Heart left ventricle (tissue), 16 donors: ENCODE measurements around the gene EPHB1. TPM values are rescaled to one million over a fixed set of nuclear protein-coding genes. Genes with fewer than 3 reads are reported as not detected.
A peak's percentile ranks its signal among the peaks of the same experiment; 100 is the strongest.

ENCODE experiments used
- ATAC-seq, 4 donors: fragments of 200-7000 bp; cut with Tn5 transposase; one replicate each; pipeline ENCODE4 v1.9.1; 2020 to 2022; ENCODE audit warnings: moderate library complexity in 4 of 4, mild to moderate bottlenecking in 3 of 4, moderate number of reproducible peaks in 1 of 4
- DNase-seq, 5 donors: peaks; one replicate each; pipeline ENCODE4 v3.0.0-alpha.2; 2020
- H3K27ac ChIP-seq, 12 donors: fragments of 200-600 bp; sonication (generic) in 4 of 12; one replicate each; pipeline versions ENCODE4 v1.5.0 to v1.8.0; 2016 to 2022; ENCODE audit warnings: mild to moderate bottlenecking in 2 of 12
- H3K27me3 ChIP-seq, 9 donors: fragments of 200-600 bp; sonication (generic) in 2 of 9; one replicate each; pipeline versions ENCODE4 v1.5.1 to v1.8.0; 2016 to 2022; ENCODE audit warnings: mild to moderate bottlenecking in 3 of 9
- H3K36me3 ChIP-seq, 9 donors: fragments of 200-600 bp; sonication (generic) in 2 of 9; one replicate each; pipeline versions ENCODE4 v1.5.0 to v1.8.0; 2018 to 2022; ENCODE audit warnings: mild to moderate bottlenecking in 2 of 9
- H3K4me1 ChIP-seq, 12 donors: fragments of 200-600 bp; sonication (generic) in 4 of 12; one replicate each; pipeline versions ENCODE4 v1.5.0 to v1.8.0; 2016 to 2022; ENCODE audit warnings: mild to moderate bottlenecking in 3 of 12
- H3K4me3 ChIP-seq, 12 donors: fragments of 200-600 bp; sonication (generic) in 4 of 12; one replicate each; pipeline versions ENCODE4 v1.5.0 to v1.8.0; 2017 to 2022; ENCODE audit warnings: mild to moderate bottlenecking in 9 of 12, moderate library complexity in 4 of 12
- H3K9me3 ChIP-seq, 12 donors: fragments of 200-600 bp; sonication (generic) in 4 of 12; one replicate each; pipeline versions ENCODE4 v1.5.0 to v1.8.0; 2016 to 2022; ENCODE audit warnings: mild to moderate bottlenecking in 1 of 12
- POLR2A ChIP-seq, 2 donors: fragments of 450-650 bp; IDR thresholded peaks; one replicate each; pipeline ENCODE4 v1.6.1; 2017; ENCODE audit warnings: antibody characterized with exemption in 2 of 2, mild to moderate bottlenecking in 2 of 2, moderate library complexity in 2 of 2
- WGBS, 4 donors: extraction: QIAGEN DNeasy Blood & Tissue Kit in 2 of 4; methylation state at CpG; one replicate each; pipeline versions ENCODE4 v1.1.5 to v1.1.7; 2013 to 2018; 5-methylcytosine and 5-hydroxymethylcytosine counted together
- intact Hi-C, 10 donors: fragments of 100-400 bp; cut with DNase I; formaldehyde crosslinking; loops; one replicate each; pipeline versions ENCODE4 v1.11.1 to v1.14.2; 2022
- polyA plus RNA-seq, 2 donors: library from polyadenylated mRNA; stranded (reverse); fragments of 200-250 nt; gene quantifications; one replicate each; pipeline ENCODE4 v1.2.3, GENCODE V29; 2013
- total RNA-seq, 9 donors: library from RNA; depleted of rRNA in 2 of 9; stranded (reverse); fragments of >200 nt in 2 of 9; fragmentation: NEBNext Ultra II Directional in 3 of 9; extraction: Animal tissue kit (Norgen Biotek cat#: 25700) in 3 of 9; gene quantifications; one replicate each; pipeline versions ENCODE4 v1.1.0 to v1.2.4, GENCODE V29; 2016 to 2023
- TF ChIP-seq, protein P1 (sequence below), 12 donors: fragments of 200-600 bp; sonication (generic) in 4 of 12; IDR thresholded peaks; one replicate each; pipeline versions ENCODE4 v1.5.0 to v1.8.0; 2018 to 2022; ENCODE audit warnings: antibody characterized with exemption in 12 of 12, mild to moderate bottlenecking in 5 of 12
- donor health status: ischemic (EF 13 %, LVEDD 7.1; RV severe dilation, severe dysfunction).
- donor health status: healthy with polysubstance abuse.
- donor health status: DM: no; HTN: yes; CAD: no.
- donor health status: DM: no; HTN: no; CAD: no.
- donor health status: ischemic (EF 25% LVEDD 6.9; RV normal size, moderate dysfunction).
- donor health status: ischemic (EF 25% LVEDD 5.7; RV mildly dilated, moderate dysfunction).
- donor health status: healthy.
- donor health status: DM: yes; HTN: yes; CAD: no.
- donor health status: ischemic (EF 35%, LVEDD 5.7; RV mildly dilated, moderate dysfunction).
- donor health status: nonischemic (EF 11% LVEDD 7.7; RV severe dilation, severe dysfunction).
- donor health status: DM: yes; HTN: yes; CAD: no.
- donor health status: PGD.
- donor health status: ischemic (EF 29% LVEDD 5.4; RV normal size, mild dysfunction).
- donor health status: nonischemic (EF 23%, LVEDD 6.1; RV moderate dilation, normal function).

EPHB1 gene
- total and polyA plus RNA-seq, 11 donors: 0.31 to 2.2 (median 1.1) TPM

DNA sequence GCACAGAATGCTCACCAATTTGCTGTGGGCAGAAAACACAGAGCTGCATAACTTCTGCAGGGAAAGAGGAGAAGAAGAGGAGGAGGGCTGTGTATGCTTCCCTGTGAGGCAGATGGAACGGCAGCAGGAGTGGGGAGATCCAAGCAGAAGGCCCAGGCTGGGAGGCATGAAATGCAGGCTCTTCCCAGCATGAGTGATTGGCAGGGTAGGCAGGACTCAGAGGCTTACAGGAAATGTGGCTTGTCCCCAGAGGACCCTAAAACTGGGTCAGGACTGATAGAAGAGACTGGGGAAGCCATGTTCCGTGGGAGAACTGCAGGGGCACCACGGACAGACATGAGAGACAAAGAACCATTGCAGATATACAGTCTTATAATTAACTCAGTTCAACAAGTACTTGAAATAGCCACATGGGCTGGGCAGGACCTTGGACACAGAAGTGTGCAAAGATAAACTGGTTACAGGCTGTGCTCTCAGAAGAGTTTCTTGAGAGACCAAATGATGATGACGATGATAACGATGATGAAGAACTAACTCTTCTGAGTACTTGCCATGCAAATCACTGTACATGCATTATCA, 286.9 kb downstream of the EPHB1 start:
- DNase-seq (no peak), ATAC-seq (peak in 2 of 4 donors; percentile 20 to 52)
- Histone ChIP-seq H3K36me3 (no peaks in the 10 kb centered on the region), H3K27ac (no peak overlapping the region), H3K27me3 (no peaks in the 10 kb centered on the region), H3K9me3 (no peaks in the 10 kb centered on the region), H3K4me3 (no peak overlapping the region), H3K4me1 (peaks cover 0 to 7% (median 0%) of the 10 kb centered on the region in 12 donors)
- intact Hi-C loops: no loop called here
- 52 to 73% (median 63%) methylated on average over 5 of the region's 5 CpGs for WGBS, 4 donors
- TF ChIP-seq, protein P1, sequence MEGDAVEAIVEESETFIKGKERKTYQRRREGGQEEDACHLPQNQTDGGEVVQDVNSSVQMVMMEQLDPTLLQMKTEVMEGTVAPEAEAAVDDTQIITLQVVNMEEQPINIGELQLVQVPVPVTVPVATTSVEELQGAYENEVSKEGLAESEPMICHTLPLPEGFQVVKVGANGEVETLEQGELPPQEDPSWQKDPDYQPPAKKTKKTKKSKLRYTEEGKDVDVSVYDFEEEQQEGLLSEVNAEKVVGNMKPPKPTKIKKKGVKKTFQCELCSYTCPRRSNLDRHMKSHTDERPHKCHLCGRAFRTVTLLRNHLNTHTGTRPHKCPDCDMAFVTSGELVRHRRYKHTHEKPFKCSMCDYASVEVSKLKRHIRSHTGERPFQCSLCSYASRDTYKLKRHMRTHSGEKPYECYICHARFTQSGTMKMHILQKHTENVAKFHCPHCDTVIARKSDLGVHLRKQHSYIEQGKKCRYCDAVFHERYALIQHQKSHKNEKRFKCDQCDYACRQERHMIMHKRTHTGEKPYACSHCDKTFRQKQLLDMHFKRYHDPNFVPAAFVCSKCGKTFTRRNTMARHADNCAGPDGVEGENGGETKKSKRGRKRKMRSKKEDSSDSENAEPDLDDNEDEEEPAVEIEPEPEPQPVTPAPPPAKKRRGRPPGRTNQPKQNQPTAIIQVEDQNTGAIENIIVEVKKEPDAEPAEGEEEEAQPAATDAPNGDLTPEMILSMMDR (IDR thresholded peaks at IDR 0.05): no peak
- TF ChIP-seq POLR2A (IDR thresholded peaks at IDR 0.05): no peak

DNA sequence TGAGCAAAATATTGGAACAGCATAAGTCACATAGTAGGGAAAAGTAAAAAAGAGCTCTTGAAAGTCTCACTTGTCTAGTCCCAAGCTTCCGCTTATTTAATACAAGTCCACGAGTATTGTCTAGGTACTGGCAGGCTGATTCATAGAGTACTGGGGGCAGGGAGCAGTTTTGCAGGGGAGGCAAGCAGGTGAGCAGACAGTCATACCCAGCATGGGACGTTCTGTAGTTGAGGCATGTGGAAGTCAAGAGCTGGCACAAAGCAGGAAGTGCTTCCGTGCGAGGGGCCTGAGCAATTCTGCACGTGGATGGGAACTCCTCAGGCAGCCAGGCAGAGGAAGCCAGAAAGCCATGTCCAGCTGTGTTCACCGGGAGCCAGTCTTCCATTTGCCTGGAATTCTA, 287.6 kb downstream of the EPHB1 start:
- H3K9me3 ChIP-seq: no peaks in the 10 kb centered on the region
- no peaks in the 10 kb centered on the region for H3K27me3 ChIP-seq
- TF ChIP-seq, protein P1 (IDR thresholded peaks at IDR 0.05): no peak
- no peak for TF ChIP-seq POLR2A (IDR thresholded peaks at IDR 0.05)
- no peak overlapping the region for H3K27ac ChIP-seq
- DNase-seq (no peak), ATAC-seq (no peak)
- 57 to 63% (median 59%) methylated on average over 7 of the region's 7 CpGs for WGBS, 4 donors
- H3K4me3 ChIP-seq: no peak overlapping the region
- intact Hi-C loops: no loop called here
- H3K36me3 ChIP-seq: no peaks in the 10 kb centered on the region
- peaks cover 0 to 7% (median 0%) of the 10 kb centered on the region in 12 donors for H3K4me1 ChIP-seq

DNA sequence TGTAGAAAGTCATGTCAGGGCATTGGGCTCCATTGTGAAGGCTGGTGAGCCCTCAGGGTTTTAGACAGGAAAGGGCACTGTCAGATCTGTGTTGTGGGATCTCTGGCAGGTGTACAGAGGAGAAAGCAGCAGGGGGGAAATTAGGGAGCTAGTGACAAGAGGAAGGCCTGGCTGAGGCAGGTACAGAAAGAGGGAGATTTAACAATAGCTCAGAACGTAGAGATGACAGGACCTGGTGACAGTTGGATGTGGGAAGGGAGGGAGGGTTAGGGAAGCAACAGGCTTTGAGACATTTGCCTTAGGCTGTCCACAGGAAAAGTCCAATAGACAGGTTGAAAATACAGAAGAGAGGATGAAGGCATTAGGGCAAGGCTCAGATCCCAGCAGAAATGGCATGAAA, 288.1 kb downstream of the EPHB1 start:
- Histone ChIP-seq H3K4me3 (no peak overlapping the region), H3K36me3 (no peaks in the 10 kb centered on the region), H3K4me1 (peaks cover 0 to 7% (median 0%) of the 10 kb centered on the region in 12 donors), H3K27ac (no peak overlapping the region), H3K27me3 (no peaks in the 10 kb centered on the region), H3K9me3 (no peaks in the 10 kb centered on the region)
- intact Hi-C loops: no loop called here
- 73 to 91% (median 81%) methylated on average over 1 of the region's 1 CpG for WGBS, 4 donors
- ATAC-seq (no peak), DNase-seq (no peak)
- no peak for TF ChIP-seq POLR2A (IDR thresholded peaks at IDR 0.05)
- TF ChIP-seq, protein P1 (IDR thresholded peaks at IDR 0.05): no peak

DNA sequence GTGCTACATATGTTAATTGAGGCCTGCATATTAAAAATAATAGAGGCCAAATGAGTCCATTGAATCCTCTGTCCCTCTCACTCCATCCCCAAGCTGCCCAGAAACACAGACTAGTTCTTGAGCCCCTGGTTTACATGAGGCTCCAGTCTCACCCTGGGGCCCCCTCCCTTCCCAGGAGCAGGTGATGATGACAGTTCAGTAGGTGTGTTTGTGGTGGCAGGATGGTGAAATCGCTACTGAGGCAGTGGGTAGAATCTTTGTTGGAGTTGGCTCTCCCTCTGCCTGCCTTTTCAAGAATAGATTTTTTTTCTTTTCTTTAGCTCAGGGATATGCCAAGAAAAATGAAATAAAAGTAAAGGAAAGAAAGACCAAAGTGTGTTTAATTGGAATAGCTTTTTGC, 288.7 kb downstream of the EPHB1 start:
- H3K9me3 ChIP-seq: no peaks in the 10 kb centered on the region
- no peak for DNase-seq
- ATAC-seq: no peak
- H3K27ac ChIP-seq: no peak overlapping the region
- H3K4me3 ChIP-seq: no peak overlapping the region
- intact Hi-C loops: no loop called here
- no peaks in the 10 kb centered on the region for H3K27me3 ChIP-seq
- H3K4me1 ChIP-seq: peaks cover 0 to 7% (median 0%) of the 10 kb centered on the region in 12 donors
- H3K36me3 ChIP-seq: no peaks in the 10 kb centered on the region
- TF ChIP-seq, protein P1 (IDR thresholded peaks at IDR 0.05): no peak
- no peak for TF ChIP-seq POLR2A (IDR thresholded peaks at IDR 0.05)
- 64 to 95% (median 79%) methylated on average over 1 of the region's 1 CpG for WGBS, 4 donors
